ENCODE data around the gene DCAF12. TPM values are rescaled to one million over a fixed set of nuclear protein-coding genes. Genes with fewer than 3 reads are reported as not detected.

Gene DCAF12
- total RNA-seq, 1 donor from 2014 or later = 39.9 TPM

DNA sequence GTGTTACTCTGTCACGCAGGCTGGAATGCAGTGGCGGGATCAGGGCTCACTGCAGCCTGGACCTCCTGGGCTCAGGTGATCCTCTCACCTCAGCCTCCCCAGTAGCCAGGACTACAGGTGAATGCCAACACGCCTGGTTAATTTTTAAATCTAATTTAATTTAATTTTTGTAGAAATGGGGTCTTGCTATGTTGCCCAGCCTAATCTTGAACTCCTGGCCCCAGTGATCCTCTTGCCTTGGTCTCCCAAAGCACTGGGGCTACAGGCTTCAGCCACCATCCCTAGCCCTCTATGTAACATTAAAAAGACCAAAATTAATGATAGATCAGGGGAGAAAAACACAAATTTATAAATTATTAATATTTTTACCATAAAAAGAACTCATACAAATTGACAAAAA lies 66.5 kb downstream of the DCAF12 start:
- Histone ChIP-seq H3K4me3 (ENCODE audit: low read depth, low read length) (no peak overlapping the region), H3K36me3 (ENCODE audit: control insufficient read depth, insufficient read depth, low read length) (no peaks in the 10 kb centered on the region), H3K27me3 (ENCODE audit: control insufficient read depth, insufficient read depth, low read length) (no peaks in the 10 kb centered on the region)
- TF ChIP-seq, protein P1, sequence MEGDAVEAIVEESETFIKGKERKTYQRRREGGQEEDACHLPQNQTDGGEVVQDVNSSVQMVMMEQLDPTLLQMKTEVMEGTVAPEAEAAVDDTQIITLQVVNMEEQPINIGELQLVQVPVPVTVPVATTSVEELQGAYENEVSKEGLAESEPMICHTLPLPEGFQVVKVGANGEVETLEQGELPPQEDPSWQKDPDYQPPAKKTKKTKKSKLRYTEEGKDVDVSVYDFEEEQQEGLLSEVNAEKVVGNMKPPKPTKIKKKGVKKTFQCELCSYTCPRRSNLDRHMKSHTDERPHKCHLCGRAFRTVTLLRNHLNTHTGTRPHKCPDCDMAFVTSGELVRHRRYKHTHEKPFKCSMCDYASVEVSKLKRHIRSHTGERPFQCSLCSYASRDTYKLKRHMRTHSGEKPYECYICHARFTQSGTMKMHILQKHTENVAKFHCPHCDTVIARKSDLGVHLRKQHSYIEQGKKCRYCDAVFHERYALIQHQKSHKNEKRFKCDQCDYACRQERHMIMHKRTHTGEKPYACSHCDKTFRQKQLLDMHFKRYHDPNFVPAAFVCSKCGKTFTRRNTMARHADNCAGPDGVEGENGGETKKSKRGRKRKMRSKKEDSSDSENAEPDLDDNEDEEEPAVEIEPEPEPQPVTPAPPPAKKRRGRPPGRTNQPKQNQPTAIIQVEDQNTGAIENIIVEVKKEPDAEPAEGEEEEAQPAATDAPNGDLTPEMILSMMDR (IDR thresholded peaks at IDR 0.05; ENCODE audit: insufficient read depth, low read length, poor library complexity, severe bottlenecking) = no peak
- DNase-seq (ENCODE audit: low read depth) = no peak

DNA sequence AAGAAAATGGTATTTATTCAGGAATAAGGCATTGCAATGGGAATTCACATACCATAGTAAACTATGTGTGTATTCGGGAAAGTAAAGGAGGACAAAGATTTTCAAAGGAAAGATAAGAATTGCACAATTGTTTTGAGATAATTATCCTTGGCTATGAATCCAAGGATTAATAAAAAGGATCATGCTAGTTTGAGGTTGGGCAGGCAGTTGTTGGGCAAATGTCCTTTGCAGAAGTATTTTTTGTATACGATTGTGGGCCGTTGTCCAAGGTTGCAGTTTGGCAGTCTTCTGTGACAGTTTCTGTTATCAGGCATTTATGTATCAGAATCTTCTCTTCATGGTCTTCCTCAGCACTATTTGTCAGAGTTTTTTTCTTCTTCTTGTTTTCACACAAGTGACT lies 67.2 kb downstream of the DCAF12 start:
- no peak for DNase-seq (ENCODE audit: low read depth)
- TF ChIP-seq, protein P1 (IDR thresholded peaks at IDR 0.05; ENCODE audit: insufficient read depth, low read length, poor library complexity, severe bottlenecking) = no peak

DNA sequence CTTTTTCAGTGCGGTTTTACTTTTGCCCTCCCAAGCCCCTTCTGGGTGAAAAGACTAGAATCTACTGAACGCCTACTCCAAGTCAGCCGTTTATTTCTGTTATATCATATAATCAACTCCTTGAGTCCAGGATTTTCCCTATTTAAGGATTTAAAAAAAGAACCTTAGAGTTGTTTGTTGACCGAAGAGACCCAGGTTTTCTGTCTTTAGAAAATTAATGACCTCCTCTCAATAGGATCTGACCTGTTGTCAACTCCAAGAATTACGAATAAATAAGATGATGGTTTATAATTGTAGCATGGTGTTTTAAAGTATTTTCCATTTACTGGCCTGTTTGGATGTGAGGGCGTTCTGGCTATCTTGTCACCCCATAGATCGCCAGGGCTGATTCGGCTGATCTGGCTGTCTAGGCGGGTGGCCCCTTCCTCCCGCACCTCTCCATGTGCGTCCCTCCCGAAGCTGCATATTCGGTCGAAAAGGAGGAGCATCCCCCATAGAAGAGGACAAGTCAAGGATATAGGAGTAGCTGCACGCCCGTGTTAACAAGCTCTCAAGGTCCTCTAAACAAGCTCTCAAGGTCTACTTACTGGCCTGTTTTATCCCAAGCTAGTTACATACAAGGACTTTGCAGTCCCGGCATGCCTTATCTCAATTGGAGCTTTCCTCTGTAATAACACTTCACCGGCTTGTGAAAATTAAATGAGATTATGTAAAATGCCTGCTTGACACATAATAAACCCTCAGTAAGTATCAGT lies 76.7 kb downstream of the DCAF12 start:
- TF ChIP-seq, protein P1 (IDR thresholded peaks at IDR 0.05; ENCODE audit: insufficient read depth, low read length, poor library complexity, severe bottlenecking) = no peak
- Histone ChIP-seq H3K4me3 (ENCODE audit: low read depth, low read length) (peak overlapping the region; percentile 95), H3K27me3 (ENCODE audit: control insufficient read depth, insufficient read depth, low read length) (no peaks in the 10 kb centered on the region), H3K36me3 (ENCODE audit: control insufficient read depth, insufficient read depth, low read length) (no peaks in the 10 kb centered on the region)
- DNase-seq (ENCODE audit: low read depth) = no peak

More for the DNA sequence above, 67.2 kb downstream of the DCAF12 start:
- Histone ChIP-seq H3K27me3 (ENCODE audit: control insufficient read depth, insufficient read depth, low read length) (no peaks in the 10 kb centered on the region), H3K4me3 (ENCODE audit: low read depth, low read length) (no peak overlapping the region), H3K36me3 (ENCODE audit: control insufficient read depth, insufficient read depth, low read length) (no peaks in the 10 kb centered on the region)

DNA sequence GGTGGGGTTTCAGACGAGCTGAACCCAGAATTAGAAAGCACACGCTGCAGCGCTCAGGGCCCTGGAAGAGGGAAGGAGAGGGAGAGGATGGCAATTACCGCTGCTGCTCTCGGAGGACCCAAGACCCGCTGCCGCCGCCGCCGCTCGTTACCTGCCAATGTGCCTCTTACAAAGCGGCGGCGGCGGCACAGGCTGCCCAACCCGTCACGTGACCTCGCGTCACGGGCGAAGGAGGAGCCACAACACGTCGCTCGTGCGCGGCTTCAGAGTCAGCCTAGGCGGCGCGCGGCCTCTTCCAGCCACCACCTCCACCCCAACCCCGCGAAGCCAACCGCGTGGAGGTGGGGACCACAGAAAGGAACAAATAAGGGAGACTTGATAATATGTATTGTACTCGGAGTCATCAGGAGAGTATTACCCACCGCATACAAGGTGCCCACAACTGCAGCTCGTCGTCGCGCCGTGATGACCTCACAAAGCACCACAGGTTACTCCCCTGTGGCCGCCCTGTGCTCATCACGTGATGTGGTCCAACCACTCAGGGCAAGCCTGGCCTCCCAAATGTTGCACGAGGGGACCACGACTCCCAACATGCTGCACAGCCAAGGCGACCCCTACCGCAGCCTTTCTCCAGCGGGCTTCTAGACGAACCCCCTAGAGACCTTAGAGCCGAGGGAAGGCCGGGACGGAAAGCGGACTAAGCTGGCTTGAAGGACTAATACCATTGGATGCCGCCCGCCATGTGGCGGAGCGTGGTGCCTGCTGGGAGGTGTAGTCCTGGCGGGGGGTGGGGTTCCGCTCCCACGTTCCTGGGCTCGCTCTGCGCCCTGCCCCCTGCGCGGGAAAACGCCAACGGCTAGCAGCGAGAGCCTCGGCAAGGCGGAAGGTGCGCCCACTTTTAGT lies 77.5 kb downstream of the DCAF12 start, which contains the start of gene UBAP2:
TSS of gene UBAP2 (minus strand) at position 161 of the 903 bp plus-strand sequence. CDS start 31,739 bp downstream, outside the sequence.
- DNase-seq (ENCODE audit: low read depth) = peak; percentile 86
- no peaks in the 10 kb centered on the region for H3K27me3 ChIP-seq (ENCODE audit: control insufficient read depth, insufficient read depth, low read length)
- H3K36me3 ChIP-seq (ENCODE audit: control insufficient read depth, insufficient read depth, low read length) = no peaks in the 10 kb centered on the region
- TF ChIP-seq, protein P1 (IDR thresholded peaks at IDR 0.05; ENCODE audit: insufficient read depth, low read length, poor library complexity, severe bottlenecking) = no peak
- H3K4me3 ChIP-seq (ENCODE audit: low read depth, low read length) = peak within 1 kb of the TSS; percentile 95

DNA sequence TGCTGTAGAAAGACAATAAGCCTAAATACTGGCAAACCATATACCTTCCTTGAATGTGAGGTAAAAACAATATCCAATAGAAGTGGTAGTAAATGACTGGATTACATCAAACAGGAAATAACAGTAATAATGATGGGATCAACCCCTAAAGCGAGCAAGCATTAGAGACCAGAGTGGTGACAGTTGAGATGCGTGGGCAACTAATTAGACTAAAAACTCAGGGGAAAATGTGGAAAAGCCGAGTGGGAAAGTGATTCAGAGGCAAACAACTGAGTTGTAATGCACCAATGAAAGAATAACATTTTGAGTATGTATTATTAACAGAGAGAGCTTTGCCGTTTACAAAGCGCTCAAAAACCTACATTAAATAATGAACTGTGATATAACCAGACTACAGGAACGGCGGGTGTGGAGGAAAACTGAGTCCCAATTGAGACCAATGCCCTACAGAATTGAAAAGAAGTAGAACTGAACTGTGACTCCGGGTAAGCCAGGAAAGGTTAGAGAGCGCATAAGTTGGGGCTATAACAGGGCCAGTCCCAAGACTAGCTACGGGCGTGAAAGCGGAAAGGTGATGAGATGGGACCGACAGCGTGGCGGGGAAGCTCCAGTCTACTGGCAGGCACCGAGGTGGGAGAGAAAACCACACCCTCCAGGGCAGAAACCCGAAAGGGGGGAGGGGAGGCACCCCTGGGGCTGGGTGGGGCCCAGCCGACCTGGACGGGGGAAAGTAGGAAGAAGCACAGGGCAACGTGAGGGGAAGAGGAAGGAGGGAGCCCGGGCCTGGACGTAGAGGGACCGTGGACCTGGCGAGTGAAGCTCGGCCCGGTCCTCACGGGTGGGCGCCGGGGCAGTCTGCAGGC lies 78.4 kb downstream of the DCAF12 start:
- DNase-seq (ENCODE audit: low read depth) = no peak

More for the DNA sequence above, 78.4 kb downstream of the DCAF12 start:
- Histone ChIP-seq H3K4me3 (ENCODE audit: low read depth, low read length) (peak overlapping the region; percentile 95), H3K36me3 (ENCODE audit: control insufficient read depth, insufficient read depth, low read length) (no peaks in the 10 kb centered on the region), H3K27me3 (ENCODE audit: control insufficient read depth, insufficient read depth, low read length) (no peaks in the 10 kb centered on the region)
- TF ChIP-seq, protein P1 (IDR thresholded peaks at IDR 0.05; ENCODE audit: insufficient read depth, low read length, poor library complexity, severe bottlenecking) = no peak

Data from kidney epithelial cell (primary cell).